Adrenal gland (tissue), 12 donors: Measurements from ENCODE around the gene TOR2A. TPM values are rescaled to one million over a fixed set of nuclear protein-coding genes. Genes with fewer than 3 reads are reported as not detected.

Experiments
- DNase-seq, 7 donors: peaks; one replicate each; pipeline ENCODE4 v3.0.0-alpha.2; 2019 to 2020
- H3K27ac ChIP-seq, 5 donors: fragments of 200-600 bp; sonication (generic) in 4 of 5; 1 replicate in 3 of 5; 2 replicates in 2 of 5; pipeline versions ENCODE4 v1.5.1 to v1.8.0; 2016 to 2020; ENCODE audit warnings: mild to moderate bottlenecking in 1 of 5
- H3K27me3 ChIP-seq: fragments of 200-600 bp; 2 replicates; pipeline ENCODE4 v1.8.0; 2021
- H3K36me3 ChIP-seq, 2 donors: fragments of 200-600 bp; replicated peaks in 1 of 2; 1 replicate in 1 of 2; 2 replicates in 1 of 2; pipeline versions ENCODE4 v1.5.1 to v1.8.0; 2018 to 2022
- H3K4me1 ChIP-seq, 2 donors: fragments of 200-600 bp; replicated peaks in 1 of 2; 1 replicate in 1 of 2; 2 replicates in 1 of 2; pipeline versions ENCODE4 v1.5.1 to v1.8.0; 2018 to 2021
- H3K4me3 ChIP-seq, 4 donors: fragments of 200-600 bp; sonication (generic) in 3 of 4; one replicate each; pipeline ENCODE4 v1.5.1; 2016 to 2018
- H3K9me3 ChIP-seq, 3 donors: fragments of 200-600 bp; sonication (generic) in 1 of 3; replicated peaks in 1 of 3; 1 replicate in 2 of 3; 2 replicates in 1 of 3; pipeline versions ENCODE4 v1.5.1 to v1.8.0; 2016 to 2021
- CTCF ChIP-seq, 6 experiments: fragments of 450-650 bp in 4 of 6; fragments of 200-600 bp in 2 of 6; sonication (generic) in 1 of 6; IDR thresholded peaks; 1 replicate in 5 of 6; 2 replicates in 1 of 6; pipeline versions ENCODE4 v1.5.1 to v1.8.0; 2016 to 2021; ENCODE audit warnings: antibody characterized with exemption in 6 of 6, mild to moderate bottlenecking in 2 of 6, moderate library complexity in 1 of 6
- POLR2A ChIP-seq, 2 donors: fragments of 450-650 bp; IDR thresholded peaks; one replicate each; pipeline ENCODE4 v1.6.1; 2017; ENCODE audit warnings: antibody characterized with exemption in 2 of 2, mild to moderate bottlenecking in 2 of 2, moderate library complexity in 1 of 2
- WGBS, 4 donors: extraction: QIAGEN DNeasy Blood & Tissue Kit in 2 of 4; methylation state at CpG; one replicate each; pipeline versions ENCODE4 v1.1.5 to v1.1.7; 2013 to 2017; 5-methylcytosine and 5-hydroxymethylcytosine counted together
- intact Hi-C, 2 donors: fragments of 100-400 bp; cut with DNase I; formaldehyde crosslinking; loops; one replicate each; pipeline versions ENCODE4 v1.14.1 to v1.15.0; 2022 to 2023
- polyA plus RNA-seq, 3 donors: library from polyadenylated mRNA; stranded (reverse); fragments of 200-250 nt in 2 of 3; fragments of 350-450 nt in 1 of 3; fragmentation: Illumina TruSeq in 1 of 3; extraction: RNeasy Lipid Tissue Mini Kit (QIAGEN cat#74804) in 1 of 3; gene quantifications; one replicate each; pipeline ENCODE4 v1.2.3, GENCODE V29; 2013 to 2014
- total RNA-seq, 9 donors: library from RNA; depleted of rRNA in 4 of 9; stranded (reverse); fragments of >200 nt in 4 of 9; fragments of 120-200 nt in 1 of 9; fragmentation: NEBNext Ultra II Directional in 1 of 9; extraction: Animal tissue kit (Norgen Biotek cat#: 25700) in 1 of 9; gene quantifications; one replicate each; pipeline versions ENCODE4 v1.1.0 to v1.2.4, GENCODE V29; 2013 to 2023
- donor health status: healthy with polysubstance abuse.
- donor health status: Bipolar disorder and iron deficiency.
- donor health status: DM: yes; HTN: yes; CAD: no.
- donor health status: DM: no; HTN: no; CAD: no.
- donor health status: DM: no; HTN: no; CAD: no.
- donor health status: DM: yes; HTN: yes; CAD: no.

Gene TOR2A
- total and polyA plus RNA-seq, 12 donors, result 4.3 to 30.6 (median 16.3) TPM

- H3K9me3 ChIP-seq, result no peaks in the 10 kb centered on the region
- H3K4me3 ChIP-seq, result no peak overlapping the region
- no peak for DNase-seq
- intact Hi-C loops, result no loop called here
- H3K36me3 ChIP-seq, result no peaks in the 10 kb centered on the region
- H3K4me1 ChIP-seq, result peaks cover 1 to 8% of the 10 kb centered on the region in 2 donors
- WGBS, 4 donors, result 70 to 78% (median 73%) methylated on average over 10 to 11 of the region's 11 CpGs
- TF ChIP-seq CTCF (IDR thresholded peaks at IDR 0.05) (no peak), POLR2A (IDR thresholded peaks at IDR 0.05) (no peak)
- no peaks in the 10 kb centered on the region for H3K27me3 ChIP-seq
- no peak overlapping the region for H3K27ac ChIP-seq
Measured at GRCh38 chr9:127721391-127721821, 13.7 kb downstream of the TOR2A start.

- TF ChIP-seq CTCF (IDR thresholded peaks at IDR 0.05) (no peak), POLR2A (IDR thresholded peaks at IDR 0.05) (no peak)
- Histone ChIP-seq H3K4me1 (peaks cover 6 to 13% of the 10 kb centered on the region in 2 donors), H3K9me3 (no peaks in the 10 kb centered on the region), H3K4me3 (no peak overlapping the region), H3K27ac (no peak overlapping the region), H3K27me3 (no peaks in the 10 kb centered on the region), H3K36me3 (no peaks in the 10 kb centered on the region)
- DNase-seq, result no peak
- intact Hi-C loops, result no loop called here
Measured at GRCh38 chr9:127720865-127721227, 14.2 kb downstream of the TOR2A start.

- Histone ChIP-seq H3K27ac (no peak overlapping the region), H3K9me3 (no peaks in the 10 kb centered on the region), H3K4me1 (peaks cover 6 to 13% of the 10 kb centered on the region in 2 donors), H3K36me3 (no peaks in the 10 kb centered on the region), H3K4me3 (no peak overlapping the region), H3K27me3 (no peaks in the 10 kb centered on the region)
- intact Hi-C loops, result no loop called here
- TF ChIP-seq CTCF (IDR thresholded peaks at IDR 0.05) (no peak), POLR2A (IDR thresholded peaks at IDR 0.05) (no peak)
- DNase-seq, result no peak
- 76 to 85% (median 81%) methylated on average over 7 to 12 of the region's 12 CpGs for WGBS, 4 donors
Measured at GRCh38 chr9:127720031-127720864, 14.8 kb downstream of the TOR2A start.

GRCh38 chr9:127717766-127718165 is 17.3 kb downstream of the TOR2A start:
- Histone ChIP-seq H3K9me3 (no peaks in the 10 kb centered on the region), H3K4me1 (peaks cover 14 to 22% of the 10 kb centered on the region in 2 donors), H3K4me3 (no peak overlapping the region), H3K27me3 (no peaks in the 10 kb centered on the region), H3K36me3 (no peaks in the 10 kb centered on the region), H3K27ac (peak overlapping the region in 1 of 5 donors; percentile 37)
- WGBS, 4 donors, result 61 to 75% (median 72%) methylated on average over 5 of the region's 5 CpGs
- intact Hi-C loops, result no loop called here
- peak; percentile 71 to 83 (median 77) for DNase-seq
- TF ChIP-seq POLR2A (IDR thresholded peaks at IDR 0.05) (no peak), CTCF (IDR thresholded peaks at IDR 0.05) (no peak)
